Thoracic aorta (tissue), 2 donors: Measurements from ENCODE around the gene USP49. TPM values are rescaled to one million over a fixed set of nuclear protein-coding genes. Genes with fewer than 3 reads are reported as not detected.

Experiments used
- ATAC-seq: fragments of 150-250 bp; one replicate; pipeline ENCODE4 v1.8.0; 2017; ENCODE audit warnings: low read depth; ENCODE audit not compliant: insufficient number of reproducible peaks, low FRiP score
- DNase-seq: peaks from one replicate; pipeline ENCODE4 v3.0.0-alpha.2; 2020; ENCODE audit warnings: low spot score
- H3K27ac ChIP-seq, 2 donors: fragments of 200-600 bp; sonication (generic); 1 replicate in 1 of 2; 2 replicates in 1 of 2; pipeline ENCODE4 v1.5.1; 2016; ENCODE audit warnings: mild to moderate bottlenecking in 2 of 2, moderate library complexity in 2 of 2
- H3K27me3 ChIP-seq: fragments of 200-600 bp; sonication (generic); replicated peaks from 2 replicates; pipeline ENCODE4 v1.6.0; 2016; ENCODE audit warnings: mild to moderate bottlenecking; ENCODE audit not compliant: insufficient read depth
- H3K36me3 ChIP-seq: fragments of 200-600 bp; sonication (generic); one replicate; pipeline ENCODE4 v1.5.1; 2016
- H3K4me1 ChIP-seq, 2 donors: fragments of 200-600 bp; sonication (generic); 1 replicate in 1 of 2; 2 replicates in 1 of 2; pipeline versions ENCODE4 v1.5.1 to v1.6.0; 2016; ENCODE audit warnings: low read depth in 2 of 2, mild to moderate bottlenecking in 1 of 2; ENCODE audit not compliant: control insufficient read depth in 1 of 2
- H3K4me3 ChIP-seq: fragments of 200-600 bp; sonication (generic); 2 replicates; pipeline ENCODE4 v1.5.1; 2016; ENCODE audit warnings: mild to moderate bottlenecking
- H3K9me3 ChIP-seq: fragments of 200-600 bp; sonication (generic); 2 replicates; pipeline ENCODE4 v1.5.1; 2016
- CTCF ChIP-seq: fragments of 200-600 bp; sonication (generic); IDR thresholded peaks from one replicate; pipeline ENCODE4 v1.5.1; 2019; ENCODE audit warnings: antibody characterized with exemption
- total RNA-seq, 2 donors: library from RNA; depleted of rRNA; stranded (reverse); fragments of >200 nt; gene quantifications; one replicate each; pipeline versions ENCODE4 v1.1.0 to v1.2.3, GENCODE V29; 2016

Gene USP49
- total RNA-seq, 2 donors from 2014 or later = 3.3 to 3.8 TPM

DNA sequence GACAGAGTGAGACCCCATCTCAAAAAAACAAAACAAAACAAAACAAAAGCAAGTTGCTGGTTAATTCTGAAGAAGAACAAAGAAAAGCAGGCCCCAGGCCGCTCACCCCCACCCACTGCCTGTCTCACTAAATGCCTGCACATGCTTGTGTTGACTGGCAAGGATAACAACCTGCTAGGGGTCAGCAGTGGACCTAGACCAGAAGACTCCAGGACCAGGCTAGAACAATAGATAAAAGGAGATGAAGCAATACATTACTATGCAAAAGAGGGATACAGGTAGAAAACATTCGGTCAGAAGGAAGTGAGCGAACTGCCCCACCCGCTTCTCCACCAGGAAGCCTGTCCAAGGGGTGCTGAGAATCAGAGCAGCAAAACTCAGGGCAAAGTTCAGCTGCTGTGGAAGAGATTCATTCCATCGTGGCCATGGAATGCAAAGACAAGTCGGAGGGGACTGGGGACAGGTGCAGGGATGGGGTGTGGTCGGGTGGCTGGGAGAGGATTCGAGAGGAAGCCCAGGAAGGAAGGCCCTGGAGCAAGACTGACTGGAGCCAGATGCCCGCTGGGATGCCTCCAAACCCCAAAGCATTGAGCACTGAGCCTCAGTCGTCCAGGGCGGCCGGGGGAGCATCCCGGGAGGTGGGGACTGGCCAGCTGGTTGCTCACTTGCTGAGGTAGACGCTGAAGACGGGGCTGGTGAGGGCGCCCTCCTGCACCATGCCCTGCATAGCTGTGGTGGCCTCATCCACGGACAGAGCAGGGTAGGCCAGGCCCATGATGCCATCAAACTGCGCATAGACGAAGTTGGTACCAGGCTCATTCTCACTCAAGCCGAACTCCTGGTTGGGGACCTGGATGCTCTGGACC is 153.3 kb downstream of the USP49 start:
- Histone ChIP-seq H3K36me3 (no peaks in the 10 kb centered on the region), H3K27ac (no peak overlapping the region), H3K9me3 (no peaks in the 10 kb centered on the region), H3K4me1 (no peaks in the 10 kb centered on the region), H3K27me3 (no peaks in the 10 kb centered on the region), H3K4me3 (no peak overlapping the region)
- DNase-seq = no peak
- no peak for ATAC-seq
- TF ChIP-seq CTCF = no peak

DNA sequence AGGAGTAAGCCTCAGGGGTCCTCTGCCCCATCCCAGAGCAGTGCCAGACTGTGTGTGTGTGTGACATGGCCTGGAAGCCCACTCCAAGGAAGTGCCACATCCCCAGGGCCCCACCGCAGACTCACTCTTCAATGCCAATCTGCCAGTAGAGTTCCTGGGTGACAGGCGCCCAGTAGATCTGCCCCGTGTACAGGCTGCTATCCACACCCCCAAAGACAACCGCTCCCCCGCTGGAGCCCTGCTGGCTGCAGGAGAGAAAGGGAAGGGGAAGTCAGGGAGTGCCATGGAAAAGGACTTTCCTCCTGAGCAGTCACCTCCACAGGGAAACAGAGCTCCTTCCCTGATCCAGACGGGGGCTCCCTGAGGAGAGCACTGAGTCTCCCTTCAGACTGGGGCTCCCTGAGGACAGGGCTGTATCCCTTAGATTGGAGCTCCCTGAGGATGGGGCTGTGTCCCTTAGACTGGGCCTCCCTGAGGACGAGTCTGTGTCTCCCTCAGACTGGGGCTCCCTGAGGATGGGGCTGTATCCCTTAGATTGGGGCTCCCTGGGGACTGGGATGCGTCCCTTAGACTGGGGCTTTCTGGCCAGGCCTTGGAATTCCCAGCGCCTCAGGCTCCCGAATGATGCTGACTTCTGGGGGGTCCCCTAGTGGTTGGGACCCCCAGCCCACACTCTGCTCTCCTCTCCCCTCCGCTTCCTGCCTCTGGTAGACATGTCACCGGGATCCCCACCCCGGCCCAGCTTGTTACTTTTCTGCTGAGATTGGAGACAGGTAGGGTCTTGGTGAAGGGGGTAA is 154.6 kb downstream of the USP49 start:
- no peaks in the 10 kb centered on the region for H3K9me3 ChIP-seq
- DNase-seq (no peak), ATAC-seq (no peak)
- TF ChIP-seq CTCF = no peak
- no peaks in the 10 kb centered on the region for H3K27me3 ChIP-seq
- H3K4me1 ChIP-seq = peaks cover 0 to 4% of the 10 kb centered on the region in 2 donors
- no peak overlapping the region for H3K27ac ChIP-seq
- no peaks in the 10 kb centered on the region for H3K36me3 ChIP-seq
- no peak overlapping the region for H3K4me3 ChIP-seq

Other genes with a start within 250 kb of the USP49 start
- 10 to 100 TPM; 22.9 to 23.8 TPM for gene TFEB, start 159.8 kb downstream of the USP49 start, total RNA-seq
- gene PGC, start 148.0 kb downstream of the USP49 start, total RNA-seq = 10 to 100 TPM in 1 of 2 donors, not detected in 1; 53.1 TPM
- 1 to 10 TPM; 2.6 to 3.2 TPM for gene FRS3, start 115.5 kb downstream of the USP49 start, total RNA-seq
- 1 to 10 TPM; 3.1 to 4.6 TPM for gene PRICKLE4, start 114.6 kb downstream of the USP49 start, total RNA-seq
- 10 to 100 TPM; 62.7 to 63.1 TPM for gene TOMM6, start 107.7 kb downstream of the USP49 start, total RNA-seq
- 10 to 100 TPM in 1 of 2 donors, 1 to 10 TPM in 1; 5.6 to 11.6 TPM for gene MED20, start 25.8 kb upstream of the USP49 start, total RNA-seq
- 10 to 100 TPM in 1 of 2 donors, 1 to 10 TPM in 1; 5.3 to 11.6 TPM for gene BYSL, start 26.1 kb upstream of the USP49 start, total RNA-seq
- 100 to 1,000 TPM; 131 to 170 TPM for gene CCND3, start 46.4 kb upstream of the USP49 start, total RNA-seq
- 10 to 100 TPM; 24.5 to 40.8 TPM for gene TAF8, start 155.1 kb upstream of the USP49 start, total RNA-seq
- 1 to 10 TPM in 1 of 2 donors, under 1 TPM in 1; 0.54 to 2.4 TPM for gene C6orf132, start 247.2 kb upstream of the USP49 start, total RNA-seq